ENCODE results near the gene HSD17B1. TPM values are rescaled to one million over a fixed set of nuclear protein-coding genes. Genes with fewer than 3 reads are reported as not detected.

Gene HSD17B1
- total RNA-seq, 1 experiment from 2014 or later: 1.5 TPM

GRCh38 chr17:42568341-42569111, 15.8 kb downstream of the HSD17B1 start:
- Histone ChIP-seq H2AFZ (ENCODE audit: low read length) (no peak overlapping the region), H3K9me2 (replicated peaks; ENCODE audit: low read length) (no peaks in the 10 kb centered on the region), H4K20me1 (ENCODE audit: low read length) (no peaks in the 10 kb centered on the region), H3F3A (ENCODE audit: low read length, unreplicated experiment) (no peaks in the 10 kb centered on the region), H3K9ac (ENCODE audit: low read length) (no peak overlapping the region), H3K79me2 (ENCODE audit: low read length) (peaks cover 38% of the 10 kb centered on the region), H3K4me1 (ENCODE audit: insufficient read depth, low read length) (peaks cover 14% of the 10 kb centered on the region), H3K36me3 (ENCODE audit: low read depth, low read length) (peaks cover 31% of the 10 kb centered on the region; the same call in 1 of the 2 replicates), H3K4me2 (ENCODE audit: low read length) (no peak overlapping the region), H3K4me3 (ENCODE audit: low read length) (no peak overlapping the region), H3K27ac (ENCODE audit: low read length) (no peak overlapping the region), H3K9me3 (ENCODE audit: low read length) (no peaks in the 10 kb centered on the region), H3K27me3 (ENCODE audit: low read length) (no peaks in the 10 kb centered on the region)
- no TSS peak for BruUV-seq (replicated peaks)
- POLR2A ChIA-PET (ENCODE audit: unreplicated experiment): no interaction called here
- no peak for DNase-seq
- no peak for ATAC-seq
- TF ChIP-seq EZH2phosphoT487 (IDR thresholded peaks at IDR 0.05; ENCODE audit: borderline replicate concordance, low read length) (no peak), EZH2 (IDR thresholded peaks at IDR 0.05; ENCODE audit: low read length, unreplicated experiment) (no peak), CTCF (conservative IDR thresholded peaks at IDR 0.05; ENCODE audit: low read depth, low read length) (no peak)
- CTCF ChIA-PET: no interaction called here
- intact Hi-C loops (cut with micrococcal nuclease): no loop called here

GRCh38 chr17:42571435-42572225, 18.9 kb downstream of the HSD17B1 start:
- H3K4me3 ChIP-seq (ENCODE audit: low read length): no peak overlapping the region
- no peak for ATAC-seq
- peaks cover under 1% of the 10 kb centered on the region for H3F3A ChIP-seq (ENCODE audit: low read length, unreplicated experiment)
- no peak overlapping the region for H3K4me2 ChIP-seq (ENCODE audit: low read length)
- no peaks in the 10 kb centered on the region for H3K9me2 ChIP-seq (replicated peaks; ENCODE audit: low read length)
- H3K4me1 ChIP-seq (ENCODE audit: insufficient read depth, low read length): peaks cover 13% of the 10 kb centered on the region
- ChIA-PET POLR2A (ENCODE audit: unreplicated experiment) (no interaction called here), CTCF (interaction anchor here (0.5 kb wide), 1 partner anchor 60 kb away, joined by 4 read pairs; no protein-coding TSS in a partner anchor)
- no peak overlapping the region for H3K9ac ChIP-seq (ENCODE audit: low read length)
- H3K9me3 ChIP-seq (ENCODE audit: low read length): no peaks in the 10 kb centered on the region
- H3K79me2 ChIP-seq (ENCODE audit: low read length): peaks cover 44% of the 10 kb centered on the region
- no peaks in the 10 kb centered on the region for H4K20me1 ChIP-seq (ENCODE audit: low read length)
- intact Hi-C loops (cut with micrococcal nuclease): no loop called here
- H3K27me3 ChIP-seq (ENCODE audit: low read length): no peaks in the 10 kb centered on the region
- H3K36me3 ChIP-seq (ENCODE audit: low read depth, low read length): peaks cover 25% of the 10 kb centered on the region; the same call in 1 of the 2 replicates
- TF ChIP-seq CTCF (conservative IDR thresholded peaks at IDR 0.05; ENCODE audit: low read depth, low read length) (no peak), EZH2phosphoT487 (IDR thresholded peaks at IDR 0.05; ENCODE audit: borderline replicate concordance, low read length) (no peak), EZH2 (IDR thresholded peaks at IDR 0.05; ENCODE audit: low read length, unreplicated experiment) (no peak)
- BruUV-seq (replicated peaks): no TSS peak
- H3K27ac ChIP-seq (ENCODE audit: low read length): no peak overlapping the region
- DNase-seq: no peak
- no peak overlapping the region for H2AFZ ChIP-seq (ENCODE audit: low read length)

Measured in PC-3 (cell line).